Natural killer cell (primary cell): ENCODE measurements around the gene FRA10AC1. TPM values are rescaled to one million over a fixed set of nuclear protein-coding genes. Genes with fewer than 3 reads are reported as not detected.

Experiments
- ATAC-seq, 3 donors: fragments of 150-1000 bp in 2 of 3; fragments of 200-7000 bp in 1 of 3; cut with Tn5 transposase; 1 replicate in 1 of 3; 2 replicates in 2 of 3; pipeline ENCODE4 v1.10.0; 2021; ENCODE audit warnings: mild to moderate bottlenecking in 2 of 3, moderate library complexity in 2 of 3
- DNase-seq, 2 donors: peaks; one replicate each; pipeline versions ENCODE4 v3.0.0 to v3.0.0-alpha.2; 2013 to 2021; ENCODE audit warnings: mixed read lengths in 1 of 2
- H3K27ac ChIP-seq: one replicate; pipeline ENCODE4 v1.5.1; 2013; ENCODE audit warnings: mild to moderate bottlenecking, low read length
- H3K27me3 ChIP-seq: one replicate; pipeline ENCODE4 v1.6.1; 2013; ENCODE audit warnings: low read length; ENCODE audit not compliant: control insufficient read depth, insufficient read depth
- H3K36me3 ChIP-seq: one replicate; pipeline ENCODE4 v1.6.1; 2013; ENCODE audit warnings: low read length; ENCODE audit not compliant: control insufficient read depth, insufficient read depth
- H3K4me1 ChIP-seq: one replicate; pipeline ENCODE4 v1.6.1; 2013; ENCODE audit warnings: low read length; ENCODE audit not compliant: control insufficient read depth, insufficient read depth
- H3K4me3 ChIP-seq: one replicate; pipeline ENCODE4 v1.5.1; 2013; ENCODE audit warnings: low read length
- H3K9me3 ChIP-seq: one replicate; pipeline ENCODE4 v1.6.1; 2013; ENCODE audit warnings: low read length; ENCODE audit not compliant: control insufficient read depth, insufficient read depth
- H3K27ac Mint-ChIP-seq, 2 donors: one replicate each; pipeline ENCODE4 v1.8.0; 2022; ENCODE audit warnings: mild to moderate bottlenecking in 2 of 2, mixed read lengths in 2 of 2, moderate library complexity in 1 of 2
- H3K27me3 Mint-ChIP-seq, 2 donors: one replicate each; pipeline ENCODE4 v1.8.0; 2022; ENCODE audit warnings: low read depth in 2 of 2, mixed read lengths in 2 of 2
- H3K36me3 Mint-ChIP-seq: one replicate; pipeline ENCODE4 v1.8.0; 2022; ENCODE audit warnings: mixed read lengths
- H3K4me1 Mint-ChIP-seq, 2 donors: one replicate each; pipeline ENCODE4 v1.8.0; 2022; ENCODE audit warnings: mixed read lengths in 2 of 2
- H3K4me3 Mint-ChIP-seq: one replicate; pipeline ENCODE4 v1.8.0; 2022; ENCODE audit warnings: mild to moderate bottlenecking, moderate library complexity, mixed read lengths
- H3K9me3 Mint-ChIP-seq, 2 donors: one replicate each; pipeline ENCODE4 v1.8.0; 2022; ENCODE audit warnings: mixed read lengths in 2 of 2
- CTCF ChIP-seq: fragments of 200-600 bp; IDR thresholded peaks from one replicate; pipeline ENCODE4 v1.8.0; 2022; ENCODE audit warnings: antibody characterized with exemption
- WGBS: methylation state at CpG from one replicate; pipeline ENCODE4 v1.1.7; 2013; ENCODE audit warnings: missing lambda C conversion rate; ENCODE audit not compliant: insufficient coverage; 5-methylcytosine and 5-hydroxymethylcytosine counted together
- intact Hi-C: fragments of 100-400 bp; cut with micrococcal nuclease; formaldehyde crosslinking; loops from one replicate; pipeline ENCODE4 v1.14.2; 2022
- total RNA-seq, 4 donors: library from RNA; stranded (reverse); fragments of 120-200 nt in 1 of 4; gene quantifications; one replicate each; pipeline versions ENCODE4 v1.2.3 to v1.2.4, GENCODE V29; 2013 to 2022

The FRA10AC1 gene
- total RNA-seq, 3 donors from 2014 or later (not counting 1 experiment from before 2014, with no cell fraction given) = 8.3 to 18.7 (median 12.9) TPM

DNA sequence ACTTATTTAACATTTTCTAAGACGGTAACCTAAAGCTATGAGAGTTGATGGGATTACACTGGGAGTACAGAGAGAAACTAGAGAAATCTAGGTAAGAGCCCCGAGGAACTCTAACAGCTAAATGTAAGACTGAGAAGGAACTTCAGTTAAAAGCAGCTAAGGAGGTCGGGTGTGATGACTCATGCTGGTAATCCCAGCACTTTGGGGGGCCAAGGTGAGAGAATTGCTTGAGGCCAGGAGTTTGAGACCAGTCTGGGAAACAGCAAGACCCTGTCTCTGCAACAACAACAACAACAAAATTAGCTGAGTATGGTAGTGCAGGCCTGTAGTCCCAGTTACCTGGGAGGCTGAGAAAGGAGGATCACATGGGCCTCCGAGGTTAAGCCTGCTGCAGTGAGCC lies 24.0 kb downstream of the FRA10AC1 start:
- H3K36me3 ChIP-seq = peaks cover 60% of the 10 kb centered on the region

GRCh38 chr10:93673791-93674190 lies 28.6 kb downstream of the FRA10AC1 start:
- DNase-seq (no peak), ATAC-seq (no peak)
- Histone ChIP-seq H3K9me3 (no peaks in the 10 kb centered on the region), H3K36me3 (peaks cover 70% of the 10 kb centered on the region), H3K27me3 (no peaks in the 10 kb centered on the region), H3K4me3 (no peak overlapping the region), H3K4me1 (no peaks in the 10 kb centered on the region), H3K27ac (no peak overlapping the region)
- Mint-ChIP-seq H3K4me3 (no peak overlapping the region), H3K36me3 (peaks cover 22% of the 10 kb centered on the region), H3K27me3 (no peaks in the 10 kb centered on the region), H3K4me1 (no peaks in the 10 kb centered on the region), H3K9me3 (no peaks in the 10 kb centered on the region), H3K27ac (no peak overlapping the region)
- intact Hi-C loops = no loop called here
- no peak for TF ChIP-seq CTCF
- 100% methylated on average over 1 of the region's 2 CpGs for WGBS

More for the DNA sequence above, 24.0 kb downstream of the FRA10AC1 start:
- ATAC-seq (no peak), DNase-seq (no peak)
- H3K4me1 ChIP-seq = no peaks in the 10 kb centered on the region
- H3K4me3 ChIP-seq = no peak overlapping the region
- no peaks in the 10 kb centered on the region for H3K27me3 Mint-ChIP-seq
- WGBS = 85% methylated on average over 4 of the region's 4 CpGs
- no peak overlapping the region for H3K27ac ChIP-seq
- H3K27ac Mint-ChIP-seq = no peak overlapping the region
- TF ChIP-seq CTCF = no peak
- no peaks in the 10 kb centered on the region for H3K27me3 ChIP-seq
- no peaks in the 10 kb centered on the region for H3K9me3 Mint-ChIP-seq
- H3K36me3 Mint-ChIP-seq = peaks cover 17% of the 10 kb centered on the region
- no peaks in the 10 kb centered on the region for H3K9me3 ChIP-seq
- no peak overlapping the region for H3K4me3 Mint-ChIP-seq
- intact Hi-C loops = no loop called here
- H3K4me1 Mint-ChIP-seq = no peaks in the 10 kb centered on the region

DNA sequence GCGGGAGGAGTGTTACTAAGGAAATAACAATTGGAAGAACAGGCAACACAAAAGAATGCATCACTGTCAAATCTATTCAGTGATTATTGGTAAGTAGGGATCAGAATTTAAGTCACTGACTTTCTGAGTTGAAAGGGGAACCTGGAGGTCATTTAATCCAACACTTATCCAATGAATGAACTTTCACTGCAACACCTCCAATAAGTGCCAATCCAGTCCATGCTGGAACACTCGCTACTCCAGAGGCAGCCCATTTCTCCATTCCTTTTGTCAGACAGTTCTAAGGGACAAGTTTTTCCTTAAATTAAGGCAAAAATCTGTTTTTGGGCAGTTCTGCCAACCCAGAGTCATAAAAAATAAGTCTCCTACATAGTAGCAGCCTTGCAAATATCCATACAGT lies 29.5 kb downstream of the FRA10AC1 start:
- peaks cover 69% of the 10 kb centered on the region for H3K36me3 ChIP-seq
- Mint-ChIP-seq H3K36me3 (peaks cover 31% of the 10 kb centered on the region), H3K4me1 (no peaks in the 10 kb centered on the region)

More for the DNA sequence above, 29.5 kb downstream of the FRA10AC1 start:
- no peak overlapping the region for H3K4me3 ChIP-seq
- no peak overlapping the region for H3K4me3 Mint-ChIP-seq
- no peak for TF ChIP-seq CTCF
- WGBS = 96% methylated on average over 1 of the region's 2 CpGs
- no peak for DNase-seq
- no peaks in the 10 kb centered on the region for H3K9me3 ChIP-seq
- H3K4me1 ChIP-seq = no peaks in the 10 kb centered on the region
- no peaks in the 10 kb centered on the region for H3K27me3 Mint-ChIP-seq
- H3K9me3 Mint-ChIP-seq = no peaks in the 10 kb centered on the region
- ATAC-seq = no peak
- H3K27me3 ChIP-seq = no peaks in the 10 kb centered on the region
- no peak overlapping the region for H3K27ac ChIP-seq
- intact Hi-C loops = no loop called here
- no peak overlapping the region for H3K27ac Mint-ChIP-seq
